HG02678 (cell line): ENCODE measurements around the gene TTK.
A peak's percentile ranks its signal among the peaks of the same experiment; 100 is the strongest.

Experiments used
- ATAC-seq: cut with Tn5 transposase; IDR thresholded peaks from one replicate; pipeline ENCODE4 v1.9.1; 2021; ENCODE audit warnings: mild to moderate bottlenecking, moderate library complexity; ENCODE audit not compliant: unreplicated experiment

Gene TTK

DNA sequence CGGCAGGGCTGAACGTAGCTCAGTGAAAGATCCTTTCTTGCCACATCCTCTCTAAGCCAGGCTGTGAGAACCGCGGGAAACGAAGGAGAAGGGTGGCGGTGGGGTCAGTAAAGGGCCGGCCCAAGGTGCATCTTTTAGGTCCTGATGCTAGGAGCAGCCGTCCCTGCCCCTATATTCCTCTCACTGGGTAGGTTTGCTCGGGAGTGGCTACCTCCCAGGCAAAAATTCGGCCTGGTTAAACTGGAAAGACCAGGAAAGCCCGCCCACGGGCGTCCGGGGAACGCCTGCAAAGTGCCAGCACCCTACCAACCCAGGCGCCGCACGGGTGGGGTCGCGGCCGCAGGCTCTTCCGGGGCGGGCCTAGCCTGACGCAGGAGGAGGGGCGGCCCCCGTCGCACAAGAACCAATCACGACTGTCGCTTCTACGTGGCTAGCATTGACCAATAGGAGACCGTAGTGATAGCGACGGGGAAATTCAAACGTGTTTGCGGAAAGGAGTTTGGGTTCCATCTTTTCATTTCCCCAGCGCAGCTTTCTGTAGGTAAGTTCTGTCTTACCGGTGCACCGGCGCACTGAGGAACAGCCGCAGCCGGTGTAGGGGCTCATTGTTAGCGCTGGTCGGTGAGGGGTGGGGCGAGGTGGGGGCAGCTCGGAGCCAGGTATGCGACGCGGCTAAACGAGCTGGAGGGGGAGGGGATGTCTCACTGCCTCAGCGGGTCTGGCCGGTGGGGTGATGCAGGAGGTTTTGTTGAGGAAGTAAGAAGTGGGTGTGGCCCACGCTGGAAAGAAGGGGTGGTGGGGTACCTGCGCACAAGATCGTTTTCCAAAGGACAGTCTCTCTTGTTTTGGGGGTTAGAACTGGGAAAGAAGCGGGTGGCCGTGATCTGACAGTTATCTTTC is at the start of gene TTK:
Gene TTK (plus strand): TSS at position 477 of the 900 bp plus-strand sequence. CDS start 1,195 bp downstream, outside the sequence.
- ATAC-seq, result peak; percentile 100

DNA sequence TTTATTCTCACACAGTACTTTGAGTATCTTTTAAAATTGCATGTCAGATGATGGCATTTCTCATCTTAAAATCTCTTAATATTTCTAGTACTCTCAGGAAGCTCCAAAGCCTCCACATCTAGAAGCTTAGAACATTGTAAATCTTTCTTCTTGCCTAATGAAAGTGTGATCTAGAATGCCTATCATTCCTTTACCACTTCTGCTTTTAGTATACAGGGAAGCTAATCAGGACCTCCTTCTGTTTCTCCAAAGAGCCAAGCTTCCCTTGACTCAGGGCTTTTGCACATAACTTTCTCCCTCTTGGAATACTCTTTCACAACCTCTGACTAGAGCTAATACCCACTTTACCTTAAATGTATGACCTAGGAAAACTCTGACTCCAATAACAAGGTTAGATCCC is 49.6 kb upstream of the TTK start:
- no peak for ATAC-seq

DNA sequence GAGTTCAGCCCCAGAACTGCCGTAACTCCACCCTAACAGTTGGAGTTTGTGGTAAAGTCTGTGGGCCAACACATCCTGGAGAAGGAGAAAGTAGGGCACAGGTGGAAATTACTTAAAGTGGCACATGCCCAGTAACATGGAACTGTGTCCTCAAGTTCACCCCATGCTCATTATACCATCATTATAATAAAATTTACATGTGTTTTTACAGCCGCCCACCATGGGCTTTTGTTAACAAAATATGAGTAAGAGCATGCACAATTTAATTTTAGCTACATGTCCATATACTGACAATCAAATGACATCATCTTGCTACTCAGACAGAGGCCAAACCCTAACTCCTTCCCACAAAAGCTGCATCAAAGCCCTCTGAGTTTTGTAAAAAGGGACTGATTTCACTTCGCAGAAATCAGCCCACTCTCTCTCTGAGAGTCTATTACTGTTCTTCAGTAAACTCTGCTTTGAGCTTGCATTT is 39.8 kb upstream of the TTK start:
- ATAC-seq, result no peak

DNA sequence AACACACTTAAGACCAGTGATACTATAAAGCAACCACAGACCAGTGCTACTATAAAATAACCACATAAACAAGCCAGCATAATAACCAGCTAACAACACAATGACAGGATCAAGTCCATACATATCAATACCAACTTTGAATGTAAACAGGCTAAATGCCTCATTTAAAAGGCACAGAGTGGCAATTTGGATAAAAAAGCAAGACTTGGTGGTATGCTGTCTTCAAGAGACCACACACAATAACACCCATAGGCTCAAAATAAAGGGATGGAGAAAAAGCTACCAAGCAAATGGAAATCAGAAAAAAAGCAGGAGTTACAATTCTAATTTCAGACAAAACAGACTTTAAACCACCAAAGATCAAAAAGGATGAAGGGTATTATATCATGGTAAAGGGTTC is 37.3 kb upstream of the TTK start:
- ATAC-seq, result no peak

DNA sequence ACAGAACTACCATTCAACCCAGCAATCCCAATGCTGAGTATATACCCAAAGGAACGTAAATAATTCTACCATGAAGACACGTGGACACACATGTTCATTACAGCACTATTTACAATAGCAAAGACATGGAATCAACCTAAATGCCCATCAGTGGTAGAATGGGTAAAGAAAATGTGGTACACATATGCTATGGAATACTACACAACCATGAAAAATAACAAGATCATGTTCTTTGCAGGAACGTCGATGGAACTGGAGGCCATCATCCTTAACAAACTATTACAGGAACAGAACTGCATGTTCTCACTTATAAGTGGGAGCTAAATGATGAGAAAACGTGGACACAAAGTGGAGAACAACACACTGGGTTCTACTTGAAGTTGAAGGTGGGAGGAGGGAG is 34.7 kb upstream of the TTK start:
- ATAC-seq, result no peak

DNA sequence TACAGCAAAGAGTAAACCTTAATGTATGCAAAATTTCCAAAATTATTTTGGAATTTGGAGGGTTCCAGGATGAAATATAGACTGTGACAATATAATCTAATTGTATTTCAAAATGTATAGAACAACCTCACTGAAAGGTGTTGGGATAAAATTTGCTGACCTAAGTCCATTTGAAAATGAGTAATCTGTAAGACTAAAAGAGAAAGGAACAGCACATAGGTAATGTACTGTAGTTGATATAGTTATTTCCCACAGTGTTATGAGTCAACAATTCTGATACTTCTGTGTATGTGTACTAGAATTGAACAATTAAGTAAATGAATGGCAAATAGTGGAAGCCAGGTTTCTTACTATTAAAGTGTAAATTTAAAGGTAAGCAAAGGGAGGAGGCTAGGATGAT is 33.3 kb upstream of the TTK start:
- ATAC-seq, result no peak

DNA sequence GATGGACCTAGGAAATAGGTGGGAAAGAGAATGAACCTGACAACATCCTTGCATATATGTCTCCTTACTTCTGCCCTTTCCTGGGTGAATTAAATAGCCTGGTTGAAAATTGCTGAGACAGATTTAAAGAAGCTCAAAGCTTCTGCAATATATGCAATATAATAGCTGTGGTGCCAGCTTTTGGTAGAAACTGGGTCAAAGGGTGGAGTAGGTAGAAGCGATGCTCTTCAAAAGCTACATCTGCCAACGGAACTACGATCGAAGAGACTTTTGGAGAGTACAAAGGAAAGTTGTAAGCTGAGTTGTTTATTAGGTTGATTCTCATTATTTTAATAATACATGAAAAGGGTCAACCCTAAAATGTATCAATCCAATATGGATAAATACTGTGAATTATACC is 22.8 kb upstream of the TTK start:
- no peak for ATAC-seq

DNA sequence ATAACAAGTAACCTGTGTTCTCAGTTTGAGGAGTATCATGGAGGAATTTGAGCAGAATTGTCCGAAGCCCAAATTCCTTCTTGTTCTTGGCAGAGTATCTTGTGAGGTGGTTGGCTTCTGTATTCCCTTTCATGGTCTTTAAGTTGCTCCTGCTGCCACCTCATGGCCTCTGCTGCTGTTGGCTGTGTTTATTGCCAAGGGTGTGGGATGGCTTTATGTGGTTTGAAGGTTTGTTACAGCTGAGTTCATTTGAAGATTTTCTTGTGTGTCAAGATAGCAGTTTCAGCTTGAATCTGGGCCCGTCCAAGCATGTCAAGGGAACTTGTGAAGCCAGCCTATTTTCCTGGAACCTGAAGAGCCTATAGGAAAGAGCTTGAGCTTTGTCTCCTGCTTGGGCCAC is 20.2 kb upstream of the TTK start:
- ATAC-seq, result no peak

DNA sequence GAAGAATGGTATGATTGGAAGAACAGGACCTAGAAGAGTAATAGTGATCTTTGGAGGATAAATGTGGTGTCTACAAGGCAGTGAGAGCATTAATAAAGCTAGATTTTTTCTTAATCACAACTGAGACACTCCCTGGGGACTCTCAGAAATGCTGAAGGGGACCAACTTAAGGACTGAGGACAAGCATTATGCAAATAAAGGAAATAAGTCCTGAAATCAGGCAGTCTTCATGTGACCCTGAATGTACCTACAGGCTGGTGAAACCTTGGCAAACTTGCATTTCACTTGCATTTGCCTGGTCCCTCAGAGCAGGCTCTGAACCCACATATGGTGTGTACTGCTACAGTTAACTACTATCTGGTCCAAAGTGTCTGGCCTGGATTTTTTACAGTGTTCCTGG is 19.3 kb upstream of the TTK start:
- no peak for ATAC-seq

DNA sequence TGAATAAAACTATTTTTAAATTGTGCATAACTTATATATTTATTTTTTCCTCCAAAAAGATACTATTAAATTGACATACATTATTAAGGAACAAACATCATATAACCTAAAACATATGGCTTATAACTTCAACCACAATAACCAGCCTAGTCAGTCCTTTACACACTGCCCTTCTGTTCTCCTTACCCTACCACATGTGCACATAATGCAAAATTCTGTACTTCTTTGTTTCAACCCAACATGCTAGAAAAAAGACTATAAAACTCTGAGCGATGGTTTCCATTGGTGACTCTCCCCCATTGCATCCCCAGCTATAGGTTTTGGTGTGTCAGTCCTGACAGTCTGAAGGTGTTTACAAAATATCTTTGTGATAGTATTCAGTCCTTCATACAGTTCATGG is 14.8 kb upstream of the TTK start:
- ATAC-seq, result no peak

DNA sequence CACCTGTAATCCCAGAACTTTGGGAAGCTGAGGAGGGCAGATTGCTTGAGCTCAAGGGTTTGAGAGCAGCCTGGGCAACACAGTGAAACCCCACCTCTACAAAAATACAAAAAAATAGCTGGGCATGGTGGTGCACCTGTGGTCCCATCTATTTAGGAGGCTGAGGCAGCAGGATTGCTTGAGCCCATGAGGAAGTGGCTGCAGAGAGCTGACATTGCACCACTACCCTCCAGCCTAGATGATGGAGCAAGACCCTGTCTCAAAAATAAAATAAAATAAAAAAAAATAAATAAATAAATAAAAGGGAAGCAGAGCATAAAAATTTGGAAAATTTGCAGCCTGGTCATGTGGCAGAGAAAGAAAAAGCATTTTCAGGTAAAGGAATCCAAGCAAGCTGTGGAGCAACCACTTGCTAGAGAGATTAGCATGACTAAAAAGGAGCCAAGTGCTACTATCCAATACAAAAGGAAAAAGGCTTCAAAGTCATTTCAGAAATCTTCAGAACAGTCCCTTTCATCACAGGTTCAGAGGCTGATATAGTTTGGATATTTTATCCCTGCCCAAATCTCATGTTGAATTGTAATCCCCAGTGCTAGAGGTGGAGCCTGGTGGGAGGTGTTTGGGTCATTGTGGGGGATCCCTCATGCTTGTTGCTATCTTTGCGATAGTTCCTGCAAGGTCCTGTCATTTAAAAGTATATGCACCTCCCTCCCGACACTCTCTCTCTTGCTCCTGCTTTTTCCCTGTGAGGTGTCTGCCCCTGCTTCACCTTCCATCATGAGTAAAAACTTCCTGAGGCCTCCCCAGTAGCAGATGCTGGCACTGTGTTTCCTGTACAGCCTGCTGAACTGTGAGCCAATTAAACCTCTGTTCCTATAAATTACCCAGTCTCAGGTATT is 11.2 kb upstream of the TTK start:
- ATAC-seq, result no peak

DNA sequence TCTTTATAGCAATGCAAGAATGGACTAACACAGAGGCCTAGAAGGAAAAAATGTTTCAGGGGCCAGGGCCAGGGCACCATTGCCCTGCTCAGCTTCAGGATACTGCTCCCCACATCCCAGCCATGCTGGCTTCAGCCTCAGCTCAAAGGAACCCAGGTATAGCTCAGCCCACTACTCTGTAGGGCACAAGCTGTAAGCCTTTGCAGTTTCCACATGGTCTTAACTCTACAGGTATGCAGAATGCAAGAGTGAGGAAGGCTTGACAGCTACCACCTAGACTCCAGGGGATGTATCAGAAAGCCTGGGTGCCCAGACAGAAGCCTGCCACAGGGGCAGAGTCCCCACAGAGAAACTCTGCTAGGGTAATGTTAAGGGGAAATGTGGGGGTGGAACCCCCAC is 10.5 kb upstream of the TTK start:
- ATAC-seq, result no peak

DNA sequence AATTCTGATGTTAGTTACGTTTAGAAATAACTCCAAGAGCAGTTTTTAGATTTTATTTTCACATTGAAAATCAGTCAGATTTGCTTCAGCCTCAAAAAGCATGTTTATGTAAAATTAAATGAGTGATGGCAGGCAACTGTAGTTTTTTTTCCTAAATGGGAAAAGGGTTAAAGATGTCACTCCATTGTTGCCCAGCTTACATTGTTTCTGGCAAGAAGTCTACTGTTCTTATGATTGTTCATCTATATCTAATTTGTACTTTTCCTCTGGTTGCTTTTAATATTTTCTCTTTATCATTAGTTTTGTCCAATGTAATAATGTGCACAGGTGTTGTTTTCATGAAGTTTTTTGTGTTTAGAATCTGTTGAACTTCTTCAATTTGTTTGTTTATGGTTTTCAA is 6.7 kb upstream of the TTK start:
- no peak for ATAC-seq

DNA sequence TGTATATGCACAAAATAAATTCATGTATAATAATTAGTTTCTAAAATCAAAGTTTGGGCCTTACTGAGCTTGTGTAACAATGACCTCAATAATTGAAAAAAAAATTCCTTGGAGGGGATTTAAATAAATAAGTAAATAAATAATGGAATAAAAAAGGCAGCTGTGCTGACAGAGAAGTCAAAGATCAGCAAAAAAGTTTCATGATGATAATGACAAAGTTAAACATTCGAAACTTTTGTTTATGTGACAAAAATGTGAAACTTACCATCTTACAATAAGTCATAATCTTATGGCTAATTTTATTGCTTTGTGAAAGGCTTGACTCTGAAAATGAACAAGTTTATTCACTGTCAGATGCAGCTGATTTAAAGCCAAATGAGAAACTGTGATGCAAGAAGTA is 3.1 kb upstream of the TTK start:
- ATAC-seq, result no peak

DNA sequence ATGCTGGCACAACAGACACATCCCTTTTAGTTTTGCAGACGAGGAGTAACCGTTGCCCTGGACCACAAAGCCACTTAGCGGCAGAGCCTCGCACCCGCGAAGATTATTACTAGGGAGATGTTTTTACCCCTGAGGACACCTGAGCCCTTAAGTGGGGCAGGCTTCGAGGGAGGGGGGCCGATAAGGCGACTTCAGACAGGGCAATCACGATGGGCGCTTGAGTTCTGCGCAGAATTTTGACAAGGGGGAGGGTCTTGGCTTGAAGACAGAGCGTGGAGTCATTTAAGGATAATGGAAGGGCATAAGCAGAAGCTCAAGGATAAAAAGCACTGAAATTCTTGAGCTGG is 650 bp upstream of the TTK start:
- ATAC-seq, result peak; percentile 11

DNA sequence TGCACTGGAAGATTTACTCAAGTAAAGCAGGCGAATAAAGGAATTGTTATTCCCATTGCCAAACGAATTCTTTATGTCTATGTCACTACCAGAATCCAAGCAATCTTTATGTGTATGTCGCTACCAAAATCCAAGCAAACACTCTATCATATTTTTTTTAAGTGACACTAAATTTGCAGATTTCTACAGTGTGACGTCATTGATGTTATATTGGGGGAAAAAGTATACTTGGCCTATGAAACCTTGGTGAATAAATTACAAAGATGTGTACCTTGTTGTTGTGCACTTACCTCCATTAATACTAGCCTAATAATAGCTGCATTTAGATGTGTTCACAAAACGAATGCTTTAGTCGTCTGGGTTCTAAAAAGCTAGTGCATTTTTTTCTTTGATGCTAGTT is 957 bp downstream of the TTK start:
- no peak for ATAC-seq

DNA sequence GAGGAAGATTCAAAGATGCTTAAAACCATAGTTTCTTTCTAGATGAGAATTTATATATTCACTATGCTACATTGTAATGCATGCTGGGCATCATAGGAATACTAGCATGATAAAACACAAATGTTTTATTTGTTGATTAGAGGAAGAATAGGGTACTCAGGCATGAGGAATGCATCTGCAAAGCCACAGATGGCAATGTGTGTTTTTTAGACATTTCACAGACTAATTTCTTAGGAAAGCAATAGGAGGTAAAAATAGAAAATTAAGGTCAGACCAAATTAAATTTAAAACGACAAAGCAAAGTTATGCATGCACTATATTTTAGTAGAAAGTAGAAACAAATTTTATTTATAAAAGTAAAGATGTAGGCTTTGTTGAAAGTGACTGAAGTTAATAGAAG is 2.1 kb downstream of the TTK start:
- ATAC-seq, result no peak

DNA sequence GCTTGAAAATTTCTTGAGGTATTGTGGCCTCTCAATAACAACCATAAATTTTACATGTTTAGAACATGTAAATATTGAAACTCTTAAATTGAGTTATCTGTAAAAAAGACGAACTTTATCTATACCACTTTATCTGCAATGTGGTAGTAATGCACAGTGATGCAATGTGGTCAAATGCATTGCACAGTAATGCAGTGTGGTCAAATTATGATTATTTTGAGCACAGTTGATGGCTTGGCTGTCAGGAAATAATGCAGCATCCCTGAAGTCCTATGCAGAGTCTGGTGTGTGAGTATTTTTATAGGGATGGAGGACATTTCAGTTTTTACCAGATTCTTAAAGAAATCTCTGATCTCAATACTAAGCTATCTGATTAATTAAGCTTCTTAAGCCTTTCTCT is 5.1 kb downstream of the TTK start:
- ATAC-seq, result no peak

DNA sequence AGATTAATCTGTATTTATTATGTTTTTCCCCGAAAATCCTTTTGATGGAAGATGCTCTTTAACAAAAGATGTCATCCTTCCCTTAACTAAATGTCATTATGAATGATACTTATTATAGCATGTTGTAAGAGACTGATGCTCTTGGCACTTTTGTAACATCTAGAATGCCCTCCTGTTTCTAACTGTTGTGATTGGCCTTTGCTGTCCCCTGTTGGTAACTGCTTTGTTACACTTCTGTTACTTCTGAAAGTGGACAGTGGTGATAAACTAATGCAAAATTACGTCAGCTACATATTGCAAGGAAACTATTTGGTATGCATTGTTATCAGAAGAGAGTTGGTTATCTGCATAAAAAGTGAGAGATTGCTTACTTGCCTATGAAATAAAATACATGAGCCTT is 5.8 kb downstream of the TTK start:
- ATAC-seq, result no peak

DNA sequence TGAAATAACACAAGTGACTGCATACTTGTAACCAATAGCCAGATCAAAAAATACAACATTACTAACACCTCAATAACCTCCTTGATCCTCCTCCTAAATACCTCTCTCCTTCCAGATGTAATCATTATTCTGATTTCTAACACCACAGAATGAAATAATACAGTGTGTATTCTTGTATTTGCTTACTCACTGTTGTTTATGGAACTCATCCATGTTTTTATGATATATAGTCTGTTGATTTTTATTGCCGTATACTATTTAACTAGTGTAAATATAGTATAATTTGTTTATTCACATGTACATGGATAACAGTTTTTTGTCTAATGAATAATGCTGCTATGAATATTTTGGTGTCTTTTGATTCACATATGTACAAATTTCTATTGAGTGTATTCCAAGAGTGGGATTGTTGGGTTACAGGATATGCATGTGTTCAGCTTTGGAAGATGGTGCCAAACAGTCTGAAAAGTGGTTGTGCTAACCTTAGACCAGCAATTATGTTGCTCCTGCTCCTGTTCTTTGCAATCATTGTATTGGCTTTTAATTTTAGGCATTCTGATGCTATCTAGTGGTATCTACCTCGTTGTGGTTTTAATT is 11.5 kb downstream of the TTK start:
- ATAC-seq, result no peak

DNA sequence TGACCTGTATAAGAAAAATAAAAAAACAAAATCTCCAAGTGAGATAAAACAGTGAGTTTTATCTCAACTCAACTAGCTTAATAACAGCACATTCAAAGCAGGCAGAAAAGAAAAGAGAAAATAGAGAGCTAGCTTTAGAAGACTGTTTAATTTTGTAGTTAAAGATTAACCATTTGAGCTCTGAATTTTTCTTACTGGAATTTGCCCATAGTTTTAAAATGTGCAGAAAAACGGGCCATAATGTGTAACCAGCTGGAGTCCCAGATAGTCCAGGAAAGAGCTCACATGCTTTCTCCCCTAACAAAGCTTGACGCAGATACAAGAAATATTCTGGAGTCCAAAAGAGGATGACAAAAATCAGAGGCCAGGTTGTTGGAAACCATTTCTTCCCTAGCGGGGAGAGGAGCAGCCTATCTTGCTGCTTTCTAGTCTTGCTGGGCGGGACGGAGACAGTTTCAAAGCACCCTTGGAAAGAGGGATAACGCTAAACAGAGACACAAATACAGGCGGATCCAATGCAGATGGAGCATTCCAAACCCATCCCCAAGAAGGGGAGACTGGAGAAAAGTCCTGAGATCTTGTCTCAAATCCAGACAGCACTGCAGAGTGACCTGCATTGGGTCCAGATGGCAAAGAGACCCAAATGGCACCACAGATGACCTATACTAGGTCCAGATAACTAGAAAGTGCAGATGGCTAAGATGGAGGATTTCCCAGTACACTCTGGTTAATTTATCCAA is 16.1 kb downstream of the TTK start:
- ATAC-seq, result no peak
